Lung (tissue), 12 donors: Measurements from ENCODE around the gene PHKB. TPM values are rescaled to one million over a fixed set of nuclear protein-coding genes. Genes with fewer than 3 reads are reported as not detected.
"Not testable (repeated sequence)": the region's sequence is repeated elsewhere in the genome, so short reads cannot be mapped to it uniquely, and the experiment has no call there.

Experiments used
- ATAC-seq: fragments of 200-7000 bp; cut with Tn5 transposase; one replicate; pipeline ENCODE4 v1.9.1; 2020; ENCODE audit warnings: moderate number of reproducible peaks; ENCODE audit not compliant: insufficient read depth, low FRiP score
- DNase-seq, 3 donors: peaks; one replicate each; pipeline ENCODE4 v3.0.0-alpha.2; 2013 to 2017
- H3K27ac ChIP-seq, 2 donors: one replicate each; pipeline ENCODE4 v1.5.1; 2013; ENCODE audit warnings: mild to moderate bottlenecking in 2 of 2, moderate library complexity in 2 of 2, control low read depth in 1 of 2, inconsistent platforms in 1 of 2, low read depth in 1 of 2, low read length in 1 of 2
- H3K27me3 ChIP-seq, 3 donors: one replicate each; pipeline ENCODE4 v1.5.1; 2013; ENCODE audit warnings: low read length in 2 of 3; ENCODE audit not compliant: control insufficient read depth in 3 of 3, insufficient read depth in 3 of 3
- H3K36me3 ChIP-seq, 4 donors: one replicate each; pipeline ENCODE4 v1.5.1; 2013; ENCODE audit warnings: low read length in 4 of 4, mild to moderate bottlenecking in 1 of 4, moderate library complexity in 1 of 4; ENCODE audit not compliant: control insufficient read depth in 4 of 4, insufficient read depth in 4 of 4
- H3K4me1 ChIP-seq, 5 donors: one replicate each; pipeline ENCODE4 v1.5.1; 2013; ENCODE audit warnings: low read length in 5 of 5, mild to moderate bottlenecking in 2 of 5, moderate library complexity in 1 of 5; ENCODE audit not compliant: control insufficient read depth in 5 of 5, insufficient read depth in 5 of 5
- H3K4me3 ChIP-seq: one replicate; pipeline ENCODE4 v1.5.1; 2013; ENCODE audit warnings: mild to moderate bottlenecking, control low read depth, moderate library complexity
- H3K9ac ChIP-seq, 2 donors: one replicate each; pipeline ENCODE4 v1.5.1; 2013; ENCODE audit warnings: low read length in 2 of 2, control low read depth in 1 of 2; ENCODE audit not compliant: insufficient read depth in 1 of 2
- H3K9me3 ChIP-seq, 4 donors: one replicate each; pipeline ENCODE4 v1.5.1; 2013; ENCODE audit warnings: low read length in 3 of 4, mild to moderate bottlenecking in 1 of 4, moderate library complexity in 1 of 4; ENCODE audit not compliant: control insufficient read depth in 4 of 4, insufficient read depth in 3 of 4
- WGBS, 2 donors: extraction: QIAGEN DNeasy Blood & Tissue Kit; methylation state at CpG; one replicate each; pipeline ENCODE4 v1.1.7; 2013; 5-methylcytosine and 5-hydroxymethylcytosine counted together
- polyA plus RNA-seq, 2 donors: library from polyadenylated mRNA; stranded (reverse); fragments of 200-250 nt; gene quantifications; one replicate each; pipeline ENCODE4 v1.2.1, GENCODE V29; 2013
- total RNA-seq, 2 donors: library from RNA; depleted of rRNA in 1 of 2; stranded (reverse); fragments of >200 nt in 1 of 2; gene quantifications; one replicate each; pipeline ENCODE4 v1.2.1, GENCODE V29; 2014 to 2021
- TF ChIP-seq, protein P1 (sequence below): IDR thresholded peaks from 2 replicates; pipeline ENCODE4 v1.5.1; 2012; ENCODE audit warnings: mild to moderate bottlenecking; ENCODE audit errors: control extremely low read depth, extremely low read depth
- donor health status: control.
- donor health status: control.
- donor health status: Bipolar disorder and iron deficiency.
- donor health status: healthy.
- donor health status: DM: yes; HTN: yes; CAD: no.

The PHKB gene
- total and polyA plus RNA-seq, 4 donors = 21.2 to 134 (median 49.6) TPM

DNA sequence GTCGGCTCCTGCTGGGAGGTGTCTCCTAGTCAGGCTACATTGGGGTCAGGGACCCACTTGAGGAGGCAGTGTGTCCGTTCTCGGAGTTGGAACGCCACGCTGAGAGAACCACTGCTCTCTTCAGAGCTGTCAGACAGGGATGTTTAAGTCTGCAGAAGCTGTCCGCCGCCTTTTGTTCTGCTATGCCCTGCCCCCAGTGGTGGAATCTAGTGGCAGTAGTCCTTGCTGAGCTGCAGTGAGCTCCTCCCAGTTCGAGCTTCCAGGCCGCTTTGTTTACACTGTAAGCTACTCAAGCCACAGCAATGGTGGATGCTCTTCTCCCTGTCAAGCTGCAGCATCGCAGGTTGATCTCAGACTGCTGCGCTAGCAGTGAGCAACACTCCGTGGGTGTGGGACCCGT is 36.3 kb upstream of the PHKB start:
- ATAC-seq (no peak), DNase-seq (no peak)
- Histone ChIP-seq H3K27ac (no peak overlapping the region), H3K9me3 (no peaks in the 10 kb centered on the region), H3K9ac (no peak overlapping the region), H3K36me3 (peaks cover 6 to 14% (median 9%) of the 10 kb centered on the region in 4 donors), H3K4me3 (no peak overlapping the region), H3K4me1 (no peaks in the 10 kb centered on the region), H3K27me3 (no peaks in the 10 kb centered on the region)
- 92 to 95% methylated on average over 13 of the region's 13 CpGs for WGBS, 2 donors
- TF ChIP-seq, protein P1, sequence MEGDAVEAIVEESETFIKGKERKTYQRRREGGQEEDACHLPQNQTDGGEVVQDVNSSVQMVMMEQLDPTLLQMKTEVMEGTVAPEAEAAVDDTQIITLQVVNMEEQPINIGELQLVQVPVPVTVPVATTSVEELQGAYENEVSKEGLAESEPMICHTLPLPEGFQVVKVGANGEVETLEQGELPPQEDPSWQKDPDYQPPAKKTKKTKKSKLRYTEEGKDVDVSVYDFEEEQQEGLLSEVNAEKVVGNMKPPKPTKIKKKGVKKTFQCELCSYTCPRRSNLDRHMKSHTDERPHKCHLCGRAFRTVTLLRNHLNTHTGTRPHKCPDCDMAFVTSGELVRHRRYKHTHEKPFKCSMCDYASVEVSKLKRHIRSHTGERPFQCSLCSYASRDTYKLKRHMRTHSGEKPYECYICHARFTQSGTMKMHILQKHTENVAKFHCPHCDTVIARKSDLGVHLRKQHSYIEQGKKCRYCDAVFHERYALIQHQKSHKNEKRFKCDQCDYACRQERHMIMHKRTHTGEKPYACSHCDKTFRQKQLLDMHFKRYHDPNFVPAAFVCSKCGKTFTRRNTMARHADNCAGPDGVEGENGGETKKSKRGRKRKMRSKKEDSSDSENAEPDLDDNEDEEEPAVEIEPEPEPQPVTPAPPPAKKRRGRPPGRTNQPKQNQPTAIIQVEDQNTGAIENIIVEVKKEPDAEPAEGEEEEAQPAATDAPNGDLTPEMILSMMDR = no peak

DNA sequence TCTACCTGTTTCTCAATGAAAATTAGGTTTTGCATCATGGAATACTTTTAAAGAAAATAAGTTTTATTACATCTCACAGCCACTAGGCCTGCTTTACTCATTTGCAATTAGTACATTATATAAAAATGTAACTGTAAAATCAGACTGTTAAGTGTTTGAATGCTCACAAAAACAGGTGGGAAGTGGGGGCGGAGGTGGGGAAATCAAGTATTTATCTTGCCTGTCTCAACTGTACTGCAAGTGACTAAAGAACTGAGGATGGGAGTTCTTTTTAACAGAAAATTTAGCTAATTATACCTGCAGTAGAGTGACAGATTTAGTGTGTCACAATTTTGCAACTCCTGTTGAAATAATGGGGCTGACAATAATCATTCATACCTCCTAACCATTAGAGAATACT is 34.3 kb upstream of the PHKB start:
- H3K27me3 ChIP-seq = no peaks in the 10 kb centered on the region
- TF ChIP-seq, protein P1 = no peak
- no peak for DNase-seq
- no peak overlapping the region for H3K27ac ChIP-seq
- H3K9ac ChIP-seq = no peak overlapping the region
- ATAC-seq = no peak
- no peak overlapping the region for H3K4me3 ChIP-seq
- H3K9me3 ChIP-seq = peaks cover 0 to 2% (median 0%) of the 10 kb centered on the region in 4 donors
- peaks cover 6 to 14% (median 9%) of the 10 kb centered on the region in 4 donors for H3K36me3 ChIP-seq
- WGBS, 2 donors = 95 to 100% methylated on average over 1 of the region's 1 CpG
- H3K4me1 ChIP-seq = no peaks in the 10 kb centered on the region

DNA sequence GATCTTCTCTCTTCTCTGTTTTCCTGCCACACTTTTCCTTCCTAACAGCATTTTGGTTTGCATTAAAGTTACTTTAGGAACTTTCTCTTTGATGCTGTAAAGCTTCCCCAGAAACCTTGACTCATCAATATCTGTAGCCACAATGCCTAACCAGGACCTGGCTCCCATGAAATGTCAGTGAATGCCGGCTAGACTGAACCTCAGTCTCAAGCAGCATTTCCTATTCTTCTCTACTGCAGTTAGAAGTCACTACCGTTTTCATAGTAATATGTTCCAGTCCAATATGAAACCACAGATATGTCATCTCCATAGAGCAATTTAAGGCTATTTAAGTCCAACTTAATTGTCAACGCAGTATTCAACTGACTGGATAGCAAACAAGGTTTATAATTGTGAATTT is 29.2 kb upstream of the PHKB start:
- ATAC-seq = no peak

DNA sequence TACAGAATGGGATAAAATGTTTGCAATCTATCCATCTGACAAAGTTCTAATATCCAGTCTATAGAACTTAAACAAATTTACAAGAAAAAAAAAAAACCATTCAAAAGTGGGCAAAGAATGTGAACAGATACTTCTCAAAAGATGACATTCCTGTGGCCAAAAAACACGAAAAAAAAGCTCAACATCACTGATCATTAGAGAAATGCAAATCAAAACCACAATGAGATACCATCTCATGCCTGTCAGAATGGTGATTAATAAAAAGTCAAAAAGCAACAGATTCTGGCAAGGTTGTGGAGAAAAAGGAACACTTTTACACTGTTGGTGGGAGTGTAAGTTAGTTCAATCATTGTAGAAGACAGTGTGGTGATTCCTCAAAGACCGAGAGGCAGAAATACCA is 26.9 kb upstream of the PHKB start:
- WGBS, 2 donors = 81 to 83% methylated on average over 2 of the region's 2 CpGs
- H3K27me3 ChIP-seq, H3K9ac ChIP-seq, ATAC-seq, H3K9me3 ChIP-seq, H3K4me3 ChIP-seq, H3K27ac ChIP-seq, DNase-seq, H3K36me3 ChIP-seq, H3K4me1 ChIP-seq: not testable (repeated sequence)

More for the DNA sequence above, 29.2 kb upstream of the PHKB start:
- Histone ChIP-seq H3K4me3 (no peak overlapping the region), H3K36me3 (peaks cover 3 to 6% (median 5%) of the 10 kb centered on the region in 4 donors), H3K27ac (no peak overlapping the region), H3K27me3 (no peaks in the 10 kb centered on the region), H3K4me1 (no peaks in the 10 kb centered on the region), H3K9ac (no peak overlapping the region), H3K9me3 (peaks cover 0 to 2% (median under 1%) of the 10 kb centered on the region in 4 donors)
- TF ChIP-seq, protein P1 = no peak
- DNase-seq = no peak
- WGBS, 2 donors = 81 to 82% methylated on average over 3 of the region's 3 CpGs

DNA sequence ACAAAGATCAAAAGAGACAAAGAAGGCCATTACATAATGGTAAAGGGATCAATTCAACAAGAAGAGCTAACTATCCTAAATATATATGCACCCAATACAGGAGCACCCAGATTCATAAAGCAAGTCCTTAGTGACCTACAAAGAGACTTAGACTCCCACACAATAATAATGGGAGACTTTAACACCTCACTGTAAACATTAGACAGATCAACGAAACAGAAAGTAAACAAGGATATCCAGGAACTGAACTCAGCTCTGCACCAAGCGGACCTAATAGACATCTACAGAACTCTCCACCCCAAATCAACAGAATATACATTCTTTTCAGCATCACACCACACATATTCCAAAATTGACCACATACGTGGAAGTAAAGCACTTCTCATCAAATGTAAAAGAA is 21.1 kb upstream of the PHKB start:
- not testable (repeated sequence) for H3K27me3 ChIP-seq, H3K9ac ChIP-seq, H3K9me3 ChIP-seq, H3K4me3 ChIP-seq, H3K4me1 ChIP-seq, ATAC-seq, DNase-seq, H3K27ac ChIP-seq, H3K36me3 ChIP-seq
- 74 to 81% methylated on average over 3 of the region's 3 CpGs for WGBS, 2 donors

DNA sequence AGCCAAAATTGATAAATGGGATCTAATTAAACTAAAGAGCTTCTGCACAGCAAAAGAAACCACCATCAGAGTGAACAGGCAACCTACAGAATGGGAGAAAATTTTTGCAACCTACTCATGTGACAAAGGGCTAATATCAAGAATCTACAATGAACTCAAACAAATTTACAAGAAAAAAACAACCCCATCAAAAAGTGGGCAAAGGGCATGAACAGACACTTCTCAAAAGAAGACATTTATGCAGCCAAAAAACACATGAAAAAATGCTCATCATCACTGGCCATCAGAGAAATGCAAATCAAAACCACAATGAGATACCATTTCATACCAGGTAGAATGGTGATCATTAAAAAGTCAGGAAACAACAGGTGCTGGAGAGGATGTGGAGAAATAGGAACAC is 18.2 kb upstream of the PHKB start:
- H3K27me3 ChIP-seq, H3K9me3 ChIP-seq, DNase-seq, ATAC-seq, H3K4me3 ChIP-seq, H3K9ac ChIP-seq, H3K36me3 ChIP-seq, H3K27ac ChIP-seq, H3K4me1 ChIP-seq: not testable (repeated sequence)
